Liver (tissue), 3 donors: Measurements from ENCODE around the gene ABLIM1.

Experiments used
- CTCF ChIP-seq: fragments of 150-350 bp; IDR thresholded peaks from 2 replicates; pipeline ENCODE4 v1.5.1; 2017; ENCODE audit warnings: improper control_type of control experiment, low read depth, low read length; ENCODE audit not compliant: missing input control
- EGR1 ChIP-seq, 2 donors: IDR thresholded peaks; 2 replicates each; pipeline ENCODE4 v1.6.1; 2016 to 2018; ENCODE audit warnings: antibody characterized with exemption in 2 of 2, low read depth in 2 of 2
- GABPA ChIP-seq, 2 donors: IDR thresholded peaks in 1 of 2; conservative IDR thresholded peaks in 1 of 2; 2 replicates each; pipeline ENCODE4 v1.6.1; 2016; ENCODE audit warnings: antibody characterized with exemption in 2 of 2, mild to moderate bottlenecking in 1 of 2, moderate library complexity in 1 of 2
- HNF4G ChIP-seq: IDR thresholded peaks from 2 replicates; pipeline ENCODE4 v1.6.1; 2016; ENCODE audit warnings: antibody characterized with exemption
- MAX ChIP-seq: IDR thresholded peaks from 2 replicates; pipeline ENCODE4 v1.6.1; 2016; ENCODE audit warnings: antibody characterized with exemption
- TAF1 ChIP-seq: conservative IDR thresholded peaks from 2 replicates; pipeline ENCODE4 v1.6.1; 2016; ENCODE audit warnings: antibody characterized with exemption, mild to moderate bottlenecking
- YY1 ChIP-seq: IDR thresholded peaks from 2 replicates; pipeline ENCODE4 v1.6.1; 2016; ENCODE audit warnings: antibody characterized with exemption, mild to moderate bottlenecking
- ZBTB33 ChIP-seq: IDR thresholded peaks from 2 replicates; pipeline ENCODE4 v1.6.1; 2016; ENCODE audit warnings: antibody characterized with exemption
- TF ChIP-seq, protein P1 (sequence below): IDR thresholded peaks from 2 replicates; pipeline ENCODE4 v1.6.1; 2016; ENCODE audit warnings: antibody characterized with exemption
- donor health status: healthy.
- donor health status: healthy.

GRCh38 chr10:114646426-114646825, 11.6 kb downstream of the ABLIM1 start:
- TF ChIP-seq CTCF (no peak), YY1 (no peak), HNF4G (no peak), GABPA (IDR thresholded peaks at IDR 0.05 in 1 of 2, conservative IDR thresholded peaks at IDR 0.05 in 1 of 2) (no peak), EGR1 (IDR thresholded peaks at IDR 0.05; ENCODE audit: low read depth in 2 of 2) (no peak), TAF1 (no peak), ZBTB33 (no peak), MAX (no peak)
- TF ChIP-seq, protein P1, sequence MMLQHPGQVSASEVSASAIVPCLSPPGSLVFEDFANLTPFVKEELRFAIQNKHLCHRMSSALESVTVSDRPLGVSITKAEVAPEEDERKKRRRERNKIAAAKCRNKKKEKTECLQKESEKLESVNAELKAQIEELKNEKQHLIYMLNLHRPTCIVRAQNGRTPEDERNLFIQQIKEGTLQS = no peak
